Natural killer cell (primary cell): ENCODE data around the gene CADM1. TPM values are rescaled to one million over a fixed set of nuclear protein-coding genes. Genes with fewer than 3 reads are reported as not detected.

Experiments used
- ATAC-seq, 3 donors: fragments of 150-1000 bp in 2 of 3; fragments of 200-7000 bp in 1 of 3; cut with Tn5 transposase; 1 replicate in 1 of 3; 2 replicates in 2 of 3; pipeline ENCODE4 v1.10.0; 2021; ENCODE audit warnings: mild to moderate bottlenecking in 2 of 3, moderate library complexity in 2 of 3
- DNase-seq, 2 donors: peaks; one replicate each; pipeline versions ENCODE4 v3.0.0 to v3.0.0-alpha.2; 2013 to 2021; ENCODE audit warnings: mixed read lengths in 1 of 2
- H3K27ac ChIP-seq: one replicate; pipeline ENCODE4 v1.5.1; 2013; ENCODE audit warnings: mild to moderate bottlenecking, low read length
- H3K27me3 ChIP-seq: one replicate; pipeline ENCODE4 v1.6.1; 2013; ENCODE audit warnings: low read length; ENCODE audit not compliant: control insufficient read depth, insufficient read depth
- H3K36me3 ChIP-seq: one replicate; pipeline ENCODE4 v1.6.1; 2013; ENCODE audit warnings: low read length; ENCODE audit not compliant: control insufficient read depth, insufficient read depth
- H3K4me1 ChIP-seq: one replicate; pipeline ENCODE4 v1.6.1; 2013; ENCODE audit warnings: low read length; ENCODE audit not compliant: control insufficient read depth, insufficient read depth
- H3K4me3 ChIP-seq: one replicate; pipeline ENCODE4 v1.5.1; 2013; ENCODE audit warnings: low read length
- H3K9me3 ChIP-seq: one replicate; pipeline ENCODE4 v1.6.1; 2013; ENCODE audit warnings: low read length; ENCODE audit not compliant: control insufficient read depth, insufficient read depth
- H3K27ac Mint-ChIP-seq, 2 donors: one replicate each; pipeline ENCODE4 v1.8.0; 2022; ENCODE audit warnings: mild to moderate bottlenecking in 2 of 2, mixed read lengths in 2 of 2, moderate library complexity in 1 of 2
- H3K27me3 Mint-ChIP-seq, 2 donors: one replicate each; pipeline ENCODE4 v1.8.0; 2022; ENCODE audit warnings: low read depth in 2 of 2, mixed read lengths in 2 of 2
- H3K36me3 Mint-ChIP-seq: one replicate; pipeline ENCODE4 v1.8.0; 2022; ENCODE audit warnings: mixed read lengths
- H3K4me1 Mint-ChIP-seq, 2 donors: one replicate each; pipeline ENCODE4 v1.8.0; 2022; ENCODE audit warnings: mixed read lengths in 2 of 2
- H3K4me3 Mint-ChIP-seq: one replicate; pipeline ENCODE4 v1.8.0; 2022; ENCODE audit warnings: mild to moderate bottlenecking, moderate library complexity, mixed read lengths
- H3K9me3 Mint-ChIP-seq, 2 donors: one replicate each; pipeline ENCODE4 v1.8.0; 2022; ENCODE audit warnings: mixed read lengths in 2 of 2
- CTCF ChIP-seq: fragments of 200-600 bp; IDR thresholded peaks from one replicate; pipeline ENCODE4 v1.8.0; 2022; ENCODE audit warnings: antibody characterized with exemption
- WGBS: methylation state at CpG from one replicate; pipeline ENCODE4 v1.1.7; 2013; ENCODE audit warnings: missing lambda C conversion rate; ENCODE audit not compliant: insufficient coverage; 5-methylcytosine and 5-hydroxymethylcytosine counted together
- intact Hi-C: fragments of 100-400 bp; cut with micrococcal nuclease; formaldehyde crosslinking; loops from one replicate; pipeline ENCODE4 v1.14.2; 2022
- total RNA-seq, 4 donors: library from RNA; stranded (reverse); fragments of 120-200 nt in 1 of 4; gene quantifications; one replicate each; pipeline versions ENCODE4 v1.2.3 to v1.2.4, GENCODE V29; 2013 to 2022

The CADM1 gene
- total RNA-seq, 3 donors from 2014 or later (not counting 1 experiment from before 2014, with no cell fraction given) = 3.2 to 4.2 (median 3.9) TPM

- H3K9me3 ChIP-seq = no peaks in the 10 kb centered on the region
- no peak overlapping the region for H3K27ac ChIP-seq
- peaks cover 0 to 8% of the 10 kb centered on the region in 2 donors for H3K27me3 Mint-ChIP-seq
- no peak overlapping the region for H3K4me3 Mint-ChIP-seq
- H3K4me1 Mint-ChIP-seq = no peaks in the 10 kb centered on the region
- no peaks in the 10 kb centered on the region for H3K27me3 ChIP-seq
- H3K36me3 ChIP-seq = no peaks in the 10 kb centered on the region
- WGBS = 79% methylated on average over 3 of the region's 3 CpGs
- no peaks in the 10 kb centered on the region for H3K9me3 Mint-ChIP-seq
- no peaks in the 10 kb centered on the region for H3K36me3 Mint-ChIP-seq
- ATAC-seq (no peak), DNase-seq (no peak)
- H3K27ac Mint-ChIP-seq = no peak overlapping the region
- H3K4me3 ChIP-seq = no peak overlapping the region
- no peaks in the 10 kb centered on the region for H3K4me1 ChIP-seq
- no peak for TF ChIP-seq CTCF
- intact Hi-C loops = no loop called here
These were observed 304.6 kb downstream of the CADM1 start for GRCh38 chr11:115199481-115200069.

- WGBS = 93% methylated on average over 9 of the region's 9 CpGs
- intact Hi-C loops = no loop called here
- DNase-seq = no peak
- no peak overlapping the region for H3K4me3 Mint-ChIP-seq
- no peaks in the 10 kb centered on the region for H3K36me3 ChIP-seq
- H3K4me3 ChIP-seq = no peak overlapping the region
- no peaks in the 10 kb centered on the region for H3K4me1 Mint-ChIP-seq
- H3K27me3 ChIP-seq = no peaks in the 10 kb centered on the region
- H3K4me1 ChIP-seq = no peaks in the 10 kb centered on the region
- no peak for ATAC-seq
- no peak overlapping the region for H3K27ac Mint-ChIP-seq
- H3K9me3 Mint-ChIP-seq = peaks cover 0 to 2% of the 10 kb centered on the region in 2 donors
- no peaks in the 10 kb centered on the region for H3K36me3 Mint-ChIP-seq
- H3K27me3 Mint-ChIP-seq = peaks cover 2 to 17% of the 10 kb centered on the region in 2 donors
- no peak for TF ChIP-seq CTCF
- no peaks in the 10 kb centered on the region for H3K9me3 ChIP-seq
- H3K27ac ChIP-seq = no peak overlapping the region
These were observed 305.9 kb downstream of the CADM1 start for GRCh38 chr11:115198321-115198741.

GRCh38 chr11:115197433-115197832 lies 306.8 kb downstream of the CADM1 start:
- Mint-ChIP-seq H3K4me3 (no peak overlapping the region), H3K27me3 (peaks cover 2 to 17% of the 10 kb centered on the region in 2 donors)
- no peaks in the 10 kb centered on the region for H3K27me3 ChIP-seq

More at GRCh38 chr11:115197433-115197832, 306.8 kb downstream of the CADM1 start:
- no peaks in the 10 kb centered on the region for H3K36me3 ChIP-seq
- WGBS = no CpG with 5 or more reads among the region's 1 CpG
- no peak overlapping the region for H3K27ac ChIP-seq
- DNase-seq (no peak), ATAC-seq (no peak)
- H3K36me3 Mint-ChIP-seq = no peaks in the 10 kb centered on the region
- no peak for TF ChIP-seq CTCF
- no peaks in the 10 kb centered on the region for H3K4me1 Mint-ChIP-seq
- H3K27ac Mint-ChIP-seq = no peak overlapping the region
- no peak overlapping the region for H3K4me3 ChIP-seq
- intact Hi-C loops = no loop called here
- no peaks in the 10 kb centered on the region for H3K9me3 ChIP-seq
- no peaks in the 10 kb centered on the region for H3K4me1 ChIP-seq
- peaks cover 0 to 2% of the 10 kb centered on the region in 2 donors for H3K9me3 Mint-ChIP-seq
